HUDEP-2 (cell line): ENCODE measurements around the gene FGF14.

Source experiments
- DNase-seq, 76 experiments: peaks; one replicate each; lab custom pipeline; 2025; ENCODE audit not compliant: unreplicated experiment in 76 of 76; lab: John Stamatoyannopoulos, UW

FGF14 gene

GRCh38 chr13:101707659-101708058 is 694.2 kb downstream of the FGF14 start:
- no peak for DNase-seq

- DNase-seq, result no peak
These were observed 695.2 kb downstream of the FGF14 start for GRCh38 chr13:101706651-101707050.

GRCh38 chr13:101703838-101704237 is 698.0 kb downstream of the FGF14 start:
- DNase-seq, result peak in 10 of 76 experiments; percentile 2 to 55 (median 8)

GRCh38 chr13:101703081-101703480 is 698.8 kb downstream of the FGF14 start:
- no peak for DNase-seq

GRCh38 chr13:101700598-101700997 is 701.2 kb downstream of the FGF14 start:
- DNase-seq, result no peak

- DNase-seq, result no peak
These were observed 703.4 kb downstream of the FGF14 start for GRCh38 chr13:101698400-101698799.

- no peak for DNase-seq
These were observed 704.1 kb downstream of the FGF14 start for GRCh38 chr13:101697745-101698144.

GRCh38 chr13:101695870-101696516 is 705.9 kb downstream of the FGF14 start:
- DNase-seq, result no peak

GRCh38 chr13:101691341-101691860 is 710.4 kb downstream of the FGF14 start:
- DNase-seq, result no peak

- no peak for DNase-seq
These were observed 711.0 kb downstream of the FGF14 start for GRCh38 chr13:101690871-101691270.

GRCh38 chr13:101686003-101686402 is 715.8 kb downstream of the FGF14 start:
- peak in 2 of 76 experiments; percentile 4 to 8 for DNase-seq

GRCh38 chr13:101681834-101682233 is 720.0 kb downstream of the FGF14 start:
- DNase-seq, result no peak

- DNase-seq, result peak in 3 of 76 experiments; percentile 4 to 27 (median 10)
These were observed 728.3 kb downstream of the FGF14 start for GRCh38 chr13:101673360-101674105.

GRCh38 chr13:101661839-101662238 is 740.0 kb downstream of the FGF14 start:
- no peak for DNase-seq
